Neutrophil (primary cell): ENCODE results near the gene UIMC1.

Source experiments
- H3K27ac ChIP-seq: fragments of 200-600 bp; sonication (generic); 2 replicates; pipeline ENCODE4 v1.5.1; 2016; ENCODE audit warnings: mild to moderate bottlenecking, moderate library complexity
- H3K27me3 ChIP-seq: fragments of 200-600 bp; sonication (generic); 2 replicates; pipeline ENCODE4 v1.6.0; 2016; ENCODE audit warnings: mild to moderate bottlenecking
- H3K36me3 ChIP-seq: fragments of 200-600 bp; sonication (generic); 2 replicates; pipeline ENCODE4 v1.5.1; 2017
- H3K4me1 ChIP-seq, 2 experiments: fragments of 200-600 bp in 1 of 2; sonication (generic) in 1 of 2; 1 replicate in 1 of 2; 2 replicates in 1 of 2; pipeline versions ENCODE4 v1.5.1 to v1.6.1; 2013 to 2016; ENCODE audit warnings: low read depth in 1 of 2, low read length in 1 of 2, mild to moderate bottlenecking in 1 of 2, moderate library complexity in 1 of 2; ENCODE audit not compliant: control insufficient read depth in 1 of 2, insufficient read depth in 1 of 2
- H3K4me3 ChIP-seq, 2 experiments: fragments of 200-600 bp in 1 of 2; sonication (generic) in 1 of 2; 1 replicate in 1 of 2; 2 replicates in 1 of 2; pipeline ENCODE4 v1.5.1; 2013 to 2016; ENCODE audit warnings: low read depth in 1 of 2, low read length in 1 of 2, mild to moderate bottlenecking in 1 of 2, moderate library complexity in 1 of 2
- H3K9me3 ChIP-seq: fragments of 200-600 bp; sonication (generic); 2 replicates; pipeline ENCODE4 v1.5.1; 2016
- TF ChIP-seq, protein P1 (sequence below): fragments of 200-600 bp; sonication (generic); IDR thresholded peaks from 2 replicates; pipeline ENCODE4 v1.5.1; 2016; ENCODE audit warnings: antibody characterized with exemption

UIMC1 gene

GRCh38 chr5:177022386-177023302, 16.1 kb upstream of the UIMC1 start, which contains the start of gene ZNF346:
ZNF346 (plus strand) TSS chr5:177022696; CDS start chr5:177022739, 43 bp downstream.
- Histone ChIP-seq H3K27me3 (no peaks in the 10 kb centered on the region), H3K36me3 (peaks cover 5% of the 10 kb centered on the region), H3K9me3 (no peaks in the 10 kb centered on the region), H3K4me3 (peak within 1 kb of the TSS; percentile 90 to 93), H3K4me1 (peaks cover 15 to 16% of the 10 kb centered on the region in 2 experiments), H3K27ac (peak within 1 kb of the TSS; percentile 84)
- TF ChIP-seq, protein P1, sequence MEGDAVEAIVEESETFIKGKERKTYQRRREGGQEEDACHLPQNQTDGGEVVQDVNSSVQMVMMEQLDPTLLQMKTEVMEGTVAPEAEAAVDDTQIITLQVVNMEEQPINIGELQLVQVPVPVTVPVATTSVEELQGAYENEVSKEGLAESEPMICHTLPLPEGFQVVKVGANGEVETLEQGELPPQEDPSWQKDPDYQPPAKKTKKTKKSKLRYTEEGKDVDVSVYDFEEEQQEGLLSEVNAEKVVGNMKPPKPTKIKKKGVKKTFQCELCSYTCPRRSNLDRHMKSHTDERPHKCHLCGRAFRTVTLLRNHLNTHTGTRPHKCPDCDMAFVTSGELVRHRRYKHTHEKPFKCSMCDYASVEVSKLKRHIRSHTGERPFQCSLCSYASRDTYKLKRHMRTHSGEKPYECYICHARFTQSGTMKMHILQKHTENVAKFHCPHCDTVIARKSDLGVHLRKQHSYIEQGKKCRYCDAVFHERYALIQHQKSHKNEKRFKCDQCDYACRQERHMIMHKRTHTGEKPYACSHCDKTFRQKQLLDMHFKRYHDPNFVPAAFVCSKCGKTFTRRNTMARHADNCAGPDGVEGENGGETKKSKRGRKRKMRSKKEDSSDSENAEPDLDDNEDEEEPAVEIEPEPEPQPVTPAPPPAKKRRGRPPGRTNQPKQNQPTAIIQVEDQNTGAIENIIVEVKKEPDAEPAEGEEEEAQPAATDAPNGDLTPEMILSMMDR = peak; percentile 78

GRCh38 chr5:177020033-177020432, 13.5 kb upstream of the UIMC1 start:
- Histone ChIP-seq H3K27ac (no peak overlapping the region), H3K4me3 (no peak overlapping the region), H3K27me3 (no peaks in the 10 kb centered on the region), H3K36me3 (no peaks in the 10 kb centered on the region), H3K9me3 (no peaks in the 10 kb centered on the region), H3K4me1 (peaks cover 15 to 16% of the 10 kb centered on the region in 2 experiments)
- TF ChIP-seq, protein P1 = no peak

GRCh38 chr5:177018341-177018740, 11.8 kb upstream of the UIMC1 start:
- TF ChIP-seq, protein P1 = no peak
- H3K4me3 ChIP-seq = no peak overlapping the region
- no peak overlapping the region for H3K27ac ChIP-seq
- H3K9me3 ChIP-seq = no peaks in the 10 kb centered on the region
- H3K36me3 ChIP-seq = no peaks in the 10 kb centered on the region
- no peaks in the 10 kb centered on the region for H3K27me3 ChIP-seq
- H3K4me1 ChIP-seq = peaks cover 12 to 13% of the 10 kb centered on the region in 2 experiments

DNA sequence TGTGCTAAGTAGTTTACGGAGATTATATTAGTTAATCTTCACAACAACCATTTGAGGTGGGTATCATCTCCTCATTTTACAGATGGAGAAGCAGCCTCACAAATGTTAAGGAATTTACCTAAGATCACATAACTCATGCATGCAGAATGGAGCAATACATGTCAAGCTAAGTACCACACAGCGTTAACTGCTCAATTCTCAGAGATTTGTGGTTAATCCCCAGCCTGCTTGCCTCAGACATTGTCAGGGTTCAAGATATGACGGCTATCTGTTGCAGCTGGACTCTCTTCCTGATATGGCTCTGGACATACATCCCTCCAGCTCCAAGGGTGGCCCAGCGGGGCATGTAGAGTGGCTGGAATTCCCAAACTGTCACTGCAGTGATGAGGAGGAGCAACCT, 8.6 kb upstream of the UIMC1 start:
- H3K27me3 ChIP-seq = no peaks in the 10 kb centered on the region
- no peak overlapping the region for H3K4me3 ChIP-seq
- no peaks in the 10 kb centered on the region for H3K36me3 ChIP-seq
- no peak overlapping the region for H3K27ac ChIP-seq
- no peaks in the 10 kb centered on the region for H3K9me3 ChIP-seq
- H3K4me1 ChIP-seq = no peaks in the 10 kb centered on the region
- TF ChIP-seq, protein P1 = no peak

- H3K27me3 ChIP-seq = no peaks in the 10 kb centered on the region
- H3K27ac ChIP-seq = no peak overlapping the region
- H3K4me3 ChIP-seq = no peak overlapping the region
- TF ChIP-seq, protein P1 = no peak
- no peaks in the 10 kb centered on the region for H3K9me3 ChIP-seq
- H3K36me3 ChIP-seq = no peaks in the 10 kb centered on the region
- H3K4me1 ChIP-seq = peaks cover 6 to 7% of the 10 kb centered on the region in 2 experiments
These were observed 3.6 kb upstream of the UIMC1 start for GRCh38 chr5:177010153-177010552.
